GM12878 (cell line): Measurements from ENCODE around the gene MAFF. TPM values are rescaled to one million over a fixed set of nuclear protein-coding genes. Genes with fewer than 3 reads are reported as not detected.

Source experiments
- ATAC-seq: fragments of 200-7000 bp; cut with Tn5 transposase; 3 replicates; pipeline ENCODE4 v1.9.1; 2020; ENCODE audit warnings: mild to moderate bottlenecking, moderate library complexity
- BruUV-seq: library from RNA; stranded (reverse); fragments of 400-500 nt; replicated peaks from 2 replicates; lab custom pipeline; 2021; lab: Mats Ljungman, UMichigan
- CTCF ChIA-PET: fragments of 300-600 bp; sonication (Branson Sonifier 250); formaldehyde crosslinking; extraction: SDS; loops from one replicate; lab custom pipeline; 2021; ENCODE audit warnings: inconsistent platforms; lab: Yijun Ruan, JAX
- POLR2A ChIA-PET: fragments of 350-600 bp; formaldehyde crosslinking; extraction: SDS; loops from one replicate; lab custom pipeline; 2021; ENCODE audit warnings: inconsistent platforms; lab: Charles Lee
- RAD21 ChIA-PET: fragments of 300-600 bp; sonication (Branson Sonifier 250); formaldehyde crosslinking; loops from one replicate; lab custom pipeline; 2023; ENCODE audit warnings: antibody characterized with exemption; ENCODE audit not compliant: unreplicated experiment; lab: Charles Lee
- SMC1A ChIA-PET: fragments of 300-600 bp; sonication (Branson Sonifier 250); formaldehyde crosslinking; loops from one replicate; lab custom pipeline; 2023; ENCODE audit not compliant: unreplicated experiment, uncharacterized antibody; lab: Charles Lee
- DNase-seq: peaks from one replicate; pipeline ENCODE4 v3.0.0-alpha.2; 2011; ENCODE audit warnings: low read depth, low spot score
- FAIRE-seq: peaks from 3 replicates; lab custom pipeline; 2011; peaks lifted over from hg19 to GRCh38; lab: Jason Lieb, UNC
- H2AFZ ChIP-seq: 2 replicates; pipeline ENCODE4 v1.6.0; 2011; ENCODE audit warnings: low read depth, low read length, control low read depth; ENCODE audit not compliant: control insufficient read depth
- H3K27ac ChIP-seq: 2 replicates; pipeline ENCODE4 v1.5.1; 2011; ENCODE audit warnings: control low read depth; ENCODE audit not compliant: control insufficient read depth, insufficient read depth
- H3K27me3 ChIP-seq, 2 experiments: replicated peaks in 1 of 2; 2 replicates each; pipeline versions ENCODE4 v1.6.0 to v1.6.1; 2011; ENCODE audit warnings: low read length in 1 of 2; ENCODE audit not compliant: control insufficient read depth in 2 of 2, insufficient read depth in 2 of 2
- H3K36me3 ChIP-seq, 2 experiments: 2 replicates each; pipeline ENCODE4 v1.5.1; 2011; ENCODE audit warnings: low read length in 1 of 2; ENCODE audit not compliant: control insufficient read depth in 2 of 2, insufficient read depth in 2 of 2
- H3K4me1 ChIP-seq: 2 replicates; pipeline ENCODE4 v1.6.1; 2011; ENCODE audit warnings: mild to moderate bottlenecking, low read length, moderate library complexity, mixed read lengths; ENCODE audit not compliant: control insufficient read depth, insufficient read depth
- H3K4me2 ChIP-seq: 2 replicates; pipeline ENCODE4 v1.6.0; 2011; ENCODE audit warnings: control low read depth; ENCODE audit not compliant: control insufficient read depth, insufficient read depth
- H3K4me3 ChIP-seq: fragments of 200-600 bp; sonication (generic); 2 replicates; pipeline ENCODE4 v1.5.1; 2016
- H3K79me2 ChIP-seq: 2 replicates; pipeline ENCODE4 v1.6.0; 2011; ENCODE audit warnings: low read length; ENCODE audit not compliant: control insufficient read depth, insufficient read depth
- H3K9ac ChIP-seq: 2 replicates; pipeline ENCODE4 v1.8.0; 2011; ENCODE audit warnings: low read length, control low read depth, mixed read lengths; ENCODE audit not compliant: control insufficient read depth, insufficient read depth
- H3K9me3 ChIP-seq: replicated peaks from 3 replicates; pipeline ENCODE4 v1.5.1; 2011; ENCODE audit warnings: mild to moderate bottlenecking, low read length; ENCODE audit not compliant: control insufficient read depth, insufficient read depth
- H4K20me1 ChIP-seq: 2 replicates; pipeline ENCODE4 v1.6.0; 2011; ENCODE audit not compliant: control insufficient read depth, insufficient read depth
- CBX5 ChIP-seq: sonication (generic); IDR thresholded peaks from 2 replicates; pipeline ENCODE4 v1.6.1; 2016; ENCODE audit warnings: low read depth, moderate library complexity, mild to moderate bottlenecking, inconsistent platforms
- EP300 ChIP-seq, 2 experiments: fragments of 150-350 bp in 1 of 2; IDR thresholded peaks; 2 replicates each; pipeline ENCODE4 v1.6.1; 2011 to 2012; ENCODE audit warnings: low read depth in 2 of 2, low read length in 2 of 2, borderline replicate concordance in 1 of 2, improper control_type of control experiment in 1 of 2, inconsistent platforms in 1 of 2; ENCODE audit not compliant: control insufficient read depth in 1 of 2
- GATAD2B ChIP-seq: fragments of 450-650 bp; conservative IDR thresholded peaks from 2 replicates; pipeline ENCODE4 v1.6.1; 2017; ENCODE audit warnings: low read depth, mild to moderate bottlenecking, moderate library complexity
- MEF2B ChIP-seq: fragments of 450-650 bp; IDR thresholded peaks from 2 replicates; pipeline ENCODE4 v1.6.1; 2018; ENCODE audit warnings: mild to moderate bottlenecking, moderate library complexity; ENCODE audit not compliant: partially characterized antibody, poor library complexity, severe bottlenecking
- MTA3 ChIP-seq: IDR thresholded peaks from 2 replicates; pipeline ENCODE4 v1.6.1; 2012; ENCODE audit warnings: low read length, inconsistent platforms, borderline replicate concordance
- RUNX3 ChIP-seq: IDR thresholded peaks from 2 replicates; pipeline ENCODE4 v1.6.1; 2012; ENCODE audit warnings: low read length, inconsistent platforms
- SMAD5 ChIP-seq: IDR thresholded peaks from 2 replicates; pipeline ENCODE4 v1.6.1; 2016; ENCODE audit warnings: antibody characterized with exemption, low read depth
- SUZ12 ChIP-seq: fragments of 200-600 bp; sonication (generic); IDR thresholded peaks from one replicate; pipeline ENCODE4 v1.6.1; 2018; ENCODE audit warnings: antibody characterized with exemption, mild to moderate bottlenecking; ENCODE audit not compliant: unreplicated experiment
- TCF12 ChIP-seq: IDR thresholded peaks from 2 replicates; pipeline ENCODE4 v1.6.1; 2011; ENCODE audit warnings: low read depth, mild to moderate bottlenecking, low read length
- WGBS: methylation state at CpG from one replicate; pipeline ENCODE4 v1.1.6; 2016; ENCODE audit warnings: low lambda C conversion rate; ENCODE audit not compliant: insufficient replicate concordance, insufficient coverage; ENCODE audit errors: missing lambda C conversion rate; 5-methylcytosine and 5-hydroxymethylcytosine counted together
- in situ Hi-C: fragments of 300-500 bp; cut with MboI; formaldehyde crosslinking; loops from 9 replicates; pipeline ENCODE4 v1.14.3; 2018; ENCODE audit warnings: mixed read lengths
- intact Hi-C: fragments of 100-400 bp; cut with micrococcal nuclease; formaldehyde crosslinking; loops from one replicate; pipeline ENCODE4 v1.14.2; 2022; ENCODE audit not compliant: unreplicated experiment
- polyA plus RNA-seq, 11 experiments: library from polyadenylated mRNA; depleted of rRNA in 4 of 11; unstranded in 6 of 11; stranded (reverse) in 5 of 11; fragments of >200 nt; fragmentation: Nextera tagmentation in 4 of 11; fragmentation: Illumina TruSeq in 1 of 11; extraction: Ambion mirVana in 4 of 11; extraction: Trizol in 1 of 11; gene quantifications; 1 replicate in 1 of 11; 2 replicates in 10 of 11; pipeline versions ENCODE4 v1.2.1 to v1.2.3, GENCODE V29; 2011 to 2016; ENCODE audit warnings: inconsistent platforms in 2 of 11, missing spikeins in 2 of 11, low read depth in 1 of 11
- total RNA-seq, 4 experiments: library from RNA; depleted of rRNA in 3 of 4; stranded (reverse); fragments of >200 nt in 3 of 4; fragmentation: Illumina TruSeq in 1 of 4; extraction: Trizol in 1 of 4; gene quantifications; 2 replicates each; pipeline versions ENCODE4 v1.2.1 to v1.2.3, GENCODE V29; 2013 to 2021

Gene MAFF
- total and polyA plus RNA-seq, 10 of the 15 experiments (the other 5 are each of a cell fraction or from before 2014, with no cell fraction given), result 0.22 to 2.3 (median 0.81) TPM; not detected in 1

- peak overlapping the region; percentile 34 for H3K27ac ChIP-seq
- BruUV-seq, result no TSS peak
- peaks cover 3 to 4% of the 10 kb centered on the region in 2 experiments; a peak in 3 of 4 replicates for H3K36me3 ChIP-seq
- ATAC-seq (peak; percentile 75), FAIRE-seq (no peak), DNase-seq (no peak)
- peaks cover 20% of the 10 kb centered on the region for H3K4me1 ChIP-seq
- no peak overlapping the region; the same call in 1 of the 2 replicates for H3K9ac ChIP-seq
- H2AFZ ChIP-seq, result no peak overlapping the region
- CTCF ChIA-PET, result no interaction called here
- no peaks in the 10 kb centered on the region for H4K20me1 ChIP-seq
- no peak overlapping the region for H3K4me3 ChIP-seq
- in situ Hi-C loops (no loop called here), intact Hi-C loops (loop anchor here (2.0 to 5.0 kb wide), 2 partner anchors 18 to 144 kb away; partner anchors contain the start of gene PLA2G6)
- RAD21 ChIA-PET, result interaction anchor here (1.2 kb wide), 1 partner anchor 17 kb away, joined by 3 read pairs; no protein-coding TSS in a partner anchor
- H3K79me2 ChIP-seq, result no peaks in the 10 kb centered on the region; the same call in 1 of the 2 replicates
- H3K27me3 ChIP-seq, result no peaks in the 10 kb centered on the region
- POLR2A ChIA-PET, result interaction anchor here (0.9 kb wide), 1 partner anchor 19 kb away, joined by 3 read pairs; no protein-coding TSS in a partner anchor
- H3K4me2 ChIP-seq, result peak overlapping the region; percentile 44; the same call in 1 of the 2 replicates
- peaks cover 2% of the 10 kb centered on the region; the same call in 1 of the 3 replicates for H3K9me3 ChIP-seq
- TF ChIP-seq GATAD2B (0 out of 2 replicates have a peak, but pooled peaks have one; percentile 33), CBX5 (no peak), EP300 (IDR thresholded peaks at IDR 0.05; ENCODE audit: borderline replicate concordance in 1 of 2, control insufficient read depth in 1 of 2, low read depth in 2 of 2, low read length in 2 of 2) (0 out of 4 replicates have a peak, but pooled peaks of 1 of the 2 experiments have one; percentile 20), SUZ12 (no peak), MTA3 (no peak), TCF12 (peak; percentile 24; the same call in 1 of the 2 replicates), RUNX3 (peak; percentile 57), MEF2B (peak; percentile 96), SMAD5 (no peak)
- SMC1A ChIA-PET, result interaction anchor here (1.9 kb wide), 1 partner anchor 15 kb away, joined by 6 read pairs; no protein-coding TSS in a partner anchor
- WGBS, result 80% methylated on average over 14 of the region's 14 CpGs
These were observed 38.6 kb upstream of the MAFF start for GRCh38 chr22:38162881-38163843.
